Fibroblast of lung (primary cell): ENCODE measurements around the gene TIMM17B.

ENCODE experiments used
- EZH2 ChIP-seq: IDR thresholded peaks from 2 replicates; pipeline ENCODE4 v1.5.1; 2012; ENCODE audit warnings: low read length, control low read depth, mild to moderate bottlenecking; ENCODE audit errors: missing control alignments
- TF ChIP-seq, protein P1 (sequence below), 2 donors: IDR thresholded peaks in 1 of 2; conservative IDR thresholded peaks in 1 of 2; 1 replicate in 1 of 2; 2 replicates in 1 of 2; pipeline ENCODE4 v1.5.1; 2011 to 2012; ENCODE audit warnings: low read length in 2 of 2, control low read depth in 1 of 2, inconsistent platforms in 1 of 2, low read depth in 1 of 2, mild to moderate bottlenecking in 1 of 2

- TF ChIP-seq, protein P1, sequence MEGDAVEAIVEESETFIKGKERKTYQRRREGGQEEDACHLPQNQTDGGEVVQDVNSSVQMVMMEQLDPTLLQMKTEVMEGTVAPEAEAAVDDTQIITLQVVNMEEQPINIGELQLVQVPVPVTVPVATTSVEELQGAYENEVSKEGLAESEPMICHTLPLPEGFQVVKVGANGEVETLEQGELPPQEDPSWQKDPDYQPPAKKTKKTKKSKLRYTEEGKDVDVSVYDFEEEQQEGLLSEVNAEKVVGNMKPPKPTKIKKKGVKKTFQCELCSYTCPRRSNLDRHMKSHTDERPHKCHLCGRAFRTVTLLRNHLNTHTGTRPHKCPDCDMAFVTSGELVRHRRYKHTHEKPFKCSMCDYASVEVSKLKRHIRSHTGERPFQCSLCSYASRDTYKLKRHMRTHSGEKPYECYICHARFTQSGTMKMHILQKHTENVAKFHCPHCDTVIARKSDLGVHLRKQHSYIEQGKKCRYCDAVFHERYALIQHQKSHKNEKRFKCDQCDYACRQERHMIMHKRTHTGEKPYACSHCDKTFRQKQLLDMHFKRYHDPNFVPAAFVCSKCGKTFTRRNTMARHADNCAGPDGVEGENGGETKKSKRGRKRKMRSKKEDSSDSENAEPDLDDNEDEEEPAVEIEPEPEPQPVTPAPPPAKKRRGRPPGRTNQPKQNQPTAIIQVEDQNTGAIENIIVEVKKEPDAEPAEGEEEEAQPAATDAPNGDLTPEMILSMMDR (conservative IDR thresholded peaks at IDR 0.05 in 1 of 2, IDR thresholded peaks at IDR 0.05 in 1 of 2; ENCODE audit: low read depth in 1 of 2, low read length in 2 of 2), result no peak
- TF ChIP-seq EZH2, result no peak
These were observed 37.7 kb upstream of the TIMM17B start for GRCh38 chrX:48935301-48935670.
